HG02852 (cell line): ENCODE results near the gene PRPF4.
"Not testable (repeated sequence)": the region's sequence is repeated elsewhere in the genome, so short reads cannot be mapped to it uniquely, and the experiment has no call there.

ENCODE experiments used
- ATAC-seq: cut with Tn5 transposase; IDR thresholded peaks from one replicate; pipeline ENCODE4 v1.9.1; 2021; ENCODE audit warnings: mild to moderate bottlenecking, moderate library complexity; ENCODE audit not compliant: unreplicated experiment

PRPF4 gene

GRCh38 chr9:113267911-113268566 lies 7.4 kb upstream of the PRPF4 start:
- no peak for ATAC-seq

- no peak for ATAC-seq
Observed at GRCh38 chr9:113269355-113269754, 6.1 kb upstream of the PRPF4 start.

- no peak for ATAC-seq
Observed at GRCh38 chr9:113269871-113270270, 5.6 kb upstream of the PRPF4 start.

GRCh38 chr9:113274474-113275156 lies 843 bp upstream of the PRPF4 start:
- peak; percentile 2 for ATAC-seq

GRCh38 chr9:113278840-113279239 lies 3.4 kb downstream of the PRPF4 start:
- no peak for ATAC-seq

- ATAC-seq = no peak
Observed at GRCh38 chr9:113281356-113281755, 5.9 kb downstream of the PRPF4 start.

GRCh38 chr9:113289091-113289490 lies 13.6 kb downstream of the PRPF4 start:
- ATAC-seq = no peak

GRCh38 chr9:113290052-113290607 lies 14.7 kb downstream of the PRPF4 start:
- no peak for ATAC-seq

- no peak for ATAC-seq
Observed at GRCh38 chr9:113293285-113293878, 17.9 kb downstream of the PRPF4 start.

GRCh38 chr9:113296247-113296646 lies 20.8 kb downstream of the PRPF4 start:
- not testable (repeated sequence) for ATAC-seq

GRCh38 chr9:113296796-113297558 lies 21.5 kb downstream of the PRPF4 start:
- no peak for ATAC-seq

- ATAC-seq = no peak
Observed at GRCh38 chr9:113298311-113298710, 22.9 kb downstream of the PRPF4 start.

GRCh38 chr9:113298924-113299770 lies 23.7 kb downstream of the PRPF4 start:
- ATAC-seq = no peak

- ATAC-seq = no peak
Observed at GRCh38 chr9:113299800-113300292, 24.4 kb downstream of the PRPF4 start.

GRCh38 chr9:113301548-113301947 lies 26.1 kb downstream of the PRPF4 start:
- ATAC-seq = no peak

- ATAC-seq = no peak
Observed at GRCh38 chr9:113302792-113303418, 27.4 kb downstream of the PRPF4 start, which contains the start of gene RNF183. RNF183 (minus strand) TSS chr9:113303376; CDS start chr9:113298184, 5,192 bp downstream.

GRCh38 chr9:113306566-113306965 lies 31.1 kb downstream of the PRPF4 start:
- no peak for ATAC-seq

GRCh38 chr9:113307396-113307975 lies 32.0 kb downstream of the PRPF4 start:
- no peak for ATAC-seq

GRCh38 chr9:113309204-113309813 lies 33.9 kb downstream of the PRPF4 start:
- no peak for ATAC-seq
